ENCODE measurements around the gene TMEM106C.

DNA sequence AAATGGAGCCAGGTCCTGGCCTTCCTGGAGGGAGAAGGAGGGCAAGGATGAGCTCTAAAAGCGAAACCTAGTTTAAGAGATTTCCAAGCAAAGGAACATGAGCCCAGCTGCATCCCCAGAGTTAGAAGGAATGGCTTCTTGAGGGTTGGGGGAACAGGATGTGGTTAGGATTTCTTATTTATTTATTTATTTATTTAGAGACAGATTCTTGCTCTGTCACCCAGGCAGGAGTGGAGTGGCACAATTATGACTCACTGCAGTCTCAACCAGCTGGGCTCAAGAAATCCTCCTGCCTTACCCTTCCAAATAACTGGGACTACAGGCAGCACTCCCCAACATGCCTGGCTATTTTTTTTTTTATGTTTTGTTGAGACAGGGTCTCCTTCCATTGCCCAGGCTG lies 25.3 kb upstream of the TMEM106C start:
- TF ChIP-seq, protein P1, sequence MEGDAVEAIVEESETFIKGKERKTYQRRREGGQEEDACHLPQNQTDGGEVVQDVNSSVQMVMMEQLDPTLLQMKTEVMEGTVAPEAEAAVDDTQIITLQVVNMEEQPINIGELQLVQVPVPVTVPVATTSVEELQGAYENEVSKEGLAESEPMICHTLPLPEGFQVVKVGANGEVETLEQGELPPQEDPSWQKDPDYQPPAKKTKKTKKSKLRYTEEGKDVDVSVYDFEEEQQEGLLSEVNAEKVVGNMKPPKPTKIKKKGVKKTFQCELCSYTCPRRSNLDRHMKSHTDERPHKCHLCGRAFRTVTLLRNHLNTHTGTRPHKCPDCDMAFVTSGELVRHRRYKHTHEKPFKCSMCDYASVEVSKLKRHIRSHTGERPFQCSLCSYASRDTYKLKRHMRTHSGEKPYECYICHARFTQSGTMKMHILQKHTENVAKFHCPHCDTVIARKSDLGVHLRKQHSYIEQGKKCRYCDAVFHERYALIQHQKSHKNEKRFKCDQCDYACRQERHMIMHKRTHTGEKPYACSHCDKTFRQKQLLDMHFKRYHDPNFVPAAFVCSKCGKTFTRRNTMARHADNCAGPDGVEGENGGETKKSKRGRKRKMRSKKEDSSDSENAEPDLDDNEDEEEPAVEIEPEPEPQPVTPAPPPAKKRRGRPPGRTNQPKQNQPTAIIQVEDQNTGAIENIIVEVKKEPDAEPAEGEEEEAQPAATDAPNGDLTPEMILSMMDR (IDR thresholded peaks at IDR 0.05), result no peak
- TF ChIP-seq POLR2A (IDR thresholded peaks at IDR 0.05), result no peak
